Left forelimb (tissue), 1 donor: ENCODE results near the gene ARFIP2.
"Not testable (repeated sequence)": the region's sequence is repeated elsewhere in the genome, so short reads cannot be mapped to it uniquely, and the experiment has no call there.

ENCODE experiments used
- DNase-seq: peaks from one replicate; pipeline ENCODE4 v3.0.0-alpha.2; 2018; ENCODE audit warnings: low spot score

The ARFIP2 gene

GRCh38 chr11:6481012-6481923, at the start of gene ARFIP2, which contains the start of gene TIMM10B:
Gene ARFIP2, minus strand, starts transcription at chr11:6481331. Its CDS starts 910 bp downstream, at chr11:6480421.
Gene TIMM10B, plus strand, starts transcription at chr11:6481501. Its CDS starts 16 bp downstream, at chr11:6481517.
- peak; percentile 97 for DNase-seq

DNA sequence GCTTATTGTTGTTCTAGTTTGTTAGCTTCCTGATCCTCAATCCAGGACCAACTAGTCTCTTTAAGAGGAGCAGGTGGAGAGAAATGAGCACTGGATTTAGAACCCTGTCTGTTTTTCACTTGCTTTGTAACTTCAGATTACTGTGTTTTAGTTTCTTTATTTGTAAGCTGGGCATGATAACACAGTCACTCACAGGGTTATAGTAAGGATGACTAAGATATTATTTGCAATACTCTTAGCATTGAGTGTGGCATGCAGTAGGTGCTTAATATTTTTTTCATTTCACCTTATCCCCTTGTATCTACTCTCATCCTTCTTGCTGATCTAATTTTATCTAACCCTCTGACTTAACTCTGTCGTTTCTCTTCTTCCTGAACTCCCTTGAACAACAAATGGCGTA, 49.7 kb upstream of the ARFIP2 start:
- DNase-seq, result no peak

- DNase-seq, result no peak
Observed at GRCh38 chr11:6529266-6529665, 48.1 kb upstream of the ARFIP2 start.

- no peak for DNase-seq
Observed at GRCh38 chr11:6526411-6527135, 45.4 kb upstream of the ARFIP2 start.

DNA sequence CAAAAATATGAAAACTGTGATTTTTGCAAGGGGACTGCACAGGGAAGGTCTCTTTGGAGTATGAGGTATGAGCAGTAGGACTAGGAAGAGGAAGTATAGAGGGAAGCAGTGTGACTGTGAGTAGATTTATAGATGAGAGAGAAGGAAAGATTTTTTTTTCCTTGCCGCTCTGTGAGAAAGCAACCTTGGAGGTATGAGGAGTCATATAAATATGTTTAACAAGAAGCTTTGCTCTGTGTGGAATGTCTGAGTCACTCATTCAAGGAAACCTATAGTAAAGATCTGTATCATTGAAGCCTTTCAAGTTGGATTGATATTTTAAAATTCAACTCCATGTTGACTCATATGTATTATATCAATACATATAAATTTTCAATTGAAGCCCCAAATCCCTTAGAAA, 42.1 kb upstream of the ARFIP2 start:
- no peak for DNase-seq

DNA sequence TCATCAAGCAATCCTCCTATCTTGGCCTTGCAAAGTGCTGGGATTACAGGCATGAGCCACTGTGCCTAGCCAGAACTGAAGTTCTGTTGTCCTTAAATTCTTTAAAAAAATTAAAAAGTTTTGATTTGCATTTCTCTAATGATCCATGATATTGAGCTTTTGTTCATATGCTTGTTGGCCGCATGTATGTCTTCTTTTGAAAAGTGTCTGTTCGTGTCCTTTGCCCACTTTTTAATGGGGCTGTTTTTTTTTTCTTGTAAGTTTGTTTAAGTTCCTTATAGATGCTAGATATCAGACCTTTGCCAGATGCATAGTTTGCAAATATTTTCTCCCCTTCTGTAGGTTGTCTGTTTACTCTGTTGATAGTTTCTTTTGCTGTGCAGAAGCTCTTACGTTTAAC, 40.8 kb upstream of the ARFIP2 start:
- not testable (repeated sequence) for DNase-seq

DNA sequence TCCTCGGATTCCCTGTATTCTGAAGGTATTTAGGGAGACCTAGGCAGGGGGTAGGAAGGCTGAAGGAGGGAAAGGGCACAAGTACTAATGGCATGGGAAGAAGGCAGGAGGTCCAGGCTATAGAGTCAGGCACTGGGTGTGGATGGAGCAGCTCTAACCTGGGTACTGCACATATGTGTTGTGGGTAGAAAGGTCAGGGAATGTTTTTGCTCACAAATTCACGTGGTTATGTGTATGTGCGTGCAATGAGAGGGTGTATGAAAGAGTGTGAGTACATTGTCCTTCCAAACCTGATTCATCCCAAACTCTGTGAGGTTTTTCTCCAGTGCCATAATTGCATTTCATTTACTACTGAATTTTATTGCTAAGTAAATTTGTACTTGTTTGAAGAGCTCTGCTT, 39.1 kb upstream of the ARFIP2 start:
- no peak for DNase-seq

DNA sequence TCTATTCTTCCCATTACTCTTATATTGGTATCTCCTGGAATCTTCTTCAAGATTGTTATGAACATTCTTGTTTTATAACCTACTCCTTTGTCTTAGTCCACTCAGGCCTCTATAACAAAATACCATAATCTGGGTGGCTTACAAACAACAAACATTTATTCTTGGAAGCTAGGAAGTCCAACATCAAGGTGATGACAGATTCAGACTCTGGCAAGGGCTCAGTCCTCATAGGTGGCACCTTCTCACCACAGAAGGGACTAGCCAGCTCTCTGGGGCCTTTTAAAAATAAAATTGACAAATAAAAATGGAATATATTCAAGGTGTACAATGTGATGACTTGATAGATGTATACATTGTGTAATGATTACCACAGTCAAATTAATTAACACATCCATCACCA, 35.7 kb upstream of the ARFIP2 start:
- DNase-seq, result no peak

GRCh38 chr11:6505577-6506240, 24.6 kb upstream of the ARFIP2 start:
- DNase-seq, result no peak

- DNase-seq, result no peak
Observed at GRCh38 chr11:6504166-6504565, 23.0 kb upstream of the ARFIP2 start.

DNA sequence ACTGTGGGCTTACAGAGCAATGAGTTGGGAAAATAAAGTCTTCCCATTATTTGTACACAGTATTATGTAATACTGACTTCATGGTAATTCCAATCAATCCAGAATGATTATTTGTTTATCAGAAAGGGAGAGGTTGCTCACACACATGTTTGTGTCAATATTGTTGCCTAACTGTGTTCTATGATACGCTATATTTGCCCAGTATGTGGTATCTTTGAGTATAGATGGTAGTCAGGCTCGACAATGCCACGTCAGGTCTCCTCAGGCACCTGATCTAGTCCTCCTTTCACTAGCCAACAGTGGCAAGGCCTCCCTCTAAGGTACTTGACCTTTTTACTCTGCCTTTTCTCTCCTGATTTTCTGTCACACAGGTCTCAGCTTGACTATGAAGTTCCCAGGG, 21.3 kb upstream of the ARFIP2 start:
- DNase-seq, result no peak

- no peak for DNase-seq
Observed at GRCh38 chr11:6498544-6498943, 17.4 kb upstream of the ARFIP2 start.

DNA sequence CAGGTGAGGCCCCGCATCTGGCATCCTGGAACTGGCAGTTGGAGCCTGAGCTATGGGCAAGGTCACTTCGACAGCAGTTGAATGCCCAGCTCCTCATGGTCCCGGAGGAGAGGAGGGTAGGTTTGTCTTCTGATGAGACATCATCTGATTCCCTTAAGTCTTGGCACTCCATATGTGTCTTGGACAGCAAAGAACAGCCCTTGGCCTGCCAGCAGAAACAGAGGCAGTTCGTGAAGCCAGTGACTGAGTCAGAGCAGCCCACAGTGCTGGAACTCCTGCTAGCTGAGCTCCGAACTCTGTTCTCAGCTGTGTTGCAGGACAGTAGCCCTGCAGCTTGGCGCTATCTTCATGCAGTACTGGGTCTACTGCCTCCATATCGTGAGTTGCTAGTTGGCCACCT, 17.0 kb upstream of the ARFIP2 start:
- DNase-seq, result no peak

GRCh38 chr11:6497069-6497839, 16.1 kb upstream of the ARFIP2 start, which contains the start of gene DNHD1:
Gene DNHD1, plus strand, starts transcription at chr11:6497280. Its CDS starts 936 bp downstream, at chr11:6498216.
- no peak for DNase-seq

DNA sequence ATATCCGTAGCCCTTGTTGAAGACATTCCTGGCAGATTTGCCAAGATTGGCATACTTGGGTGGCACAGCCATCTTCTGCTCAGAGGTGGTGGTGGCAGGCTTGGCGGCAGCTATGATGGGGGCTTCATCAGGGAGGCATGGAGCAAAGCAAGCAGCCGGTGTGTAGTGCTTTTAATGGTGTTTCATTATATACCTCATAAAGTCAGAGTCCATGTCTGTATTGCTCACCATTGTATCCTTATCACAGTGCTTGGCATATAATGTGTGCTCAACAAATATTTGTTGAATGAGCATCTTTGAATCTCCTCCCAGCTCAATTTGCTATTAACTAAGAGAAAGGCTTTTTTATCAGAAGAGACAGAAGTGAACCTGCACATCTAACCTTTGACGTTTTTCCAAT, 8.2 kb upstream of the ARFIP2 start:
- no peak for DNase-seq

DNA sequence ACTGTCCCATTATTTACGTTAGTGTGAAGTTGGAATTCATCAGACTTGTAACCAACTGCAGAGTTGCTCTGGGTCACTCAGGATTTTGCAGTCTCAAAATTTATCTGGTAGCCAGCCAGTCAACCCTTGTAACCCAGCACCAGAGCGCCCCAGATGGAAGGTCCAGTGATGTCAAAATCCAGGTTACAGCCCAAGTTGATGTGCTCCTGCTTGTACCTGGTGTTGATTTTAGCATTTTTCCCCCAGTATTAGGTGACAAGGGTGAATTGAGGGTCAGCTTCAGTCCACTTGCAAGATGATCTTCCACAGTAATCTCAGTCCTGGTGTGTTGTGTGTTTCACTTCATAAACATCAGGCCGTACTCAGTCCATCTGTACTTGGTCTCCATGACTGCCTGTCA, 7.7 kb upstream of the ARFIP2 start:
- no peak for DNase-seq

GRCh38 chr11:6488342-6488741, 7.2 kb upstream of the ARFIP2 start:
- DNase-seq, result no peak

- DNase-seq, result no peak
Observed at GRCh38 chr11:6486938-6487337, 5.8 kb upstream of the ARFIP2 start.

DNA sequence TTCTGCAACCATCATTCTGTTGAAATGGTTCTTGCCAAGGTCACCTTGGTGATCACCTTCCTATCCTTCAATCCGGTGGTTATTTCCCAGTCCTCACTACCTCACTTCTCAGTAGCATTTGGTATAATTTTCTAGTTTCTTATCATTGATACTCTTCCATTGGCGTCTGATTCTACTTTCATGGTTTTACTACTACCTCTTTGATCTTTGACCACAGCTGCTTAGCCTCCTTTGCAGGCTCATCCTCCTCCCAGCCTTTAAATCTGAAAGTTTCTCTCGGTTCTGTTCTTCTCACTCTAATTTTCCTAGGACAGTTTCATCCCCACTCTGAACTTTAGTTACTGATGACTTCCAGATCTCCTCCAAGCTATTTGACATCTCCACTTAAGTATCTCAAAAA, 5.1 kb upstream of the ARFIP2 start:
- no peak for DNase-seq

- no peak for DNase-seq
Observed at GRCh38 chr11:6485661-6486060, 4.5 kb upstream of the ARFIP2 start.

- DNase-seq, result no peak
Observed at GRCh38 chr11:6483015-6483414, 1.9 kb upstream of the ARFIP2 start.

DNA sequence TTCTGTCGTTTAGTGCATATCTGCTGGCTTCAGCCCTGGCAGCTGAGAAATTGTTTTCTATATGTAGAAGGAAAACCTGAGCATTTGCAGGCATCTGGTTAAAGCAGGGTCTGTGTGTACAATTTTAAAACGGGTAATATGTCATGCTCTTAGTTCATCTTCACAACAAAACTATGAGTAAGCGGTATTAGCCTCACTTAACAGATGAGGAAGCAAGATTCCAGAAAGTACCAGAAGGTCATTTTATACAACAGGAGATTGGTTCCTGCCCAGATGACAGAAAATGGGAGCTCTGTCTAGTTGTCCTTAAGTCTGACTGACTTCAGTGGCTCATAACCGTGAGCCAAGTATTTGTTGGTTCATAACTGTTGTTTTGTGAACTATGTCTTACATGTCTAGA, 1.3 kb upstream of the ARFIP2 start:
- no peak for DNase-seq
